GM21360 (cell line): ENCODE measurements around the gene ABHD16B.
"Not testable (repeated sequence)": the region's sequence is repeated elsewhere in the genome, so short reads cannot be mapped to it uniquely, and the experiment has no call there.

Experiments used
- ATAC-seq: cut with Tn5 transposase; IDR thresholded peaks from one replicate; pipeline ENCODE4 v1.9.1; 2021; ENCODE audit warnings: mild to moderate bottlenecking, moderate library complexity; ENCODE audit not compliant: unreplicated experiment

Gene ABHD16B

GRCh38 chr20:63854069-63854765 is 7.1 kb upstream of the ABHD16B start:
- no peak for ATAC-seq

GRCh38 chr20:63854766-63855362 is 6.4 kb upstream of the ABHD16B start:
- no peak for ATAC-seq

GRCh38 chr20:63855363-63856097 is 5.8 kb upstream of the ABHD16B start:
- no peak for ATAC-seq

- no peak for ATAC-seq
These were observed 5.2 kb upstream of the ABHD16B start for GRCh38 chr20:63856098-63856511.

- ATAC-seq = no peak
These were observed 3.4 kb upstream of the ABHD16B start for GRCh38 chr20:63857764-63858392.

GRCh38 chr20:63858393-63859165 is 2.7 kb upstream of the ABHD16B start:
- no peak for ATAC-seq

- no peak for ATAC-seq
These were observed 2.1 kb upstream of the ABHD16B start for GRCh38 chr20:63859166-63859699.

- ATAC-seq = no peak
These were observed 810 bp upstream of the ABHD16B start for GRCh38 chr20:63860325-63861051.

- no peak for ATAC-seq
These were observed 943 bp downstream of the ABHD16B start for GRCh38 chr20:63861981-63862901.

GRCh38 chr20:63863021-63863797 is 1.9 kb downstream of the ABHD16B start:
- ATAC-seq = no peak

- peak; percentile 56 for ATAC-seq
These were observed 2.7 kb downstream of the ABHD16B start for GRCh38 chr20:63863798-63864544.

- no peak for ATAC-seq
These were observed 3.3 kb downstream of the ABHD16B start for GRCh38 chr20:63864545-63864977.

- peak; percentile 56 for ATAC-seq
These were observed 3.8 kb downstream of the ABHD16B start, which contains the start of gene TPD52L2 for GRCh38 chr20:63864978-63865640. Gene TPD52L2 (plus strand): TSS chr20:63865270. CDS start chr20:63865366, 96 bp downstream.

GRCh38 chr20:63867042-63867441 is 5.7 kb downstream of the ABHD16B start:
- ATAC-seq = not testable (repeated sequence)

GRCh38 chr20:63868264-63868663 is 7.0 kb downstream of the ABHD16B start:
- ATAC-seq = no peak

GRCh38 chr20:63873477-63873971 is 12.2 kb downstream of the ABHD16B start:
- no peak for ATAC-seq
